ENCODE results near the gene BDKRB1. TPM values are rescaled to one million over a fixed set of nuclear protein-coding genes. Genes with fewer than 3 reads are reported as not detected.

BDKRB1 gene
- polyA plus RNA-seq, 2 of the 4 experiments (the other 2 are of a cell fraction), result 2.8 to 3.5 TPM

DNA sequence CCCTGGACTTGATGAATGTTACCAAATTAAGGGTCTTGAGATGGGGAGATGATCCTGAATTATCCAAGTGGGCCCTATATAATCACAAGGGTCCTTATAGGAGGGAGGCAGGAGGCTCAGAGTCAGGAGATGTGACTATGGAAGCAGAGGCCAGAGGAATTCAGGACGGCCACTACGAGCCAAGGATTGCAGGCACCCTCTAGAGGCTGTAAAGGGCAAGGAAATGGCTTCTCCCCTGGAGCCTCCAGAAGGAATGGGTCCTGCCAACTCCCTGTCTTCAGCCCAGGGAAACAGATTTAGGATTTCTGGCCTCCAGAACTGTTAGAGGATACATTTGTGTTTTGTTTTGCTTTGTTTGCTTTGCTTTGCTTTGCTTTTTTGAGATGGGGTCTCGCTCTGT, 8.8 kb downstream of the BDKRB1 start:
- FAIRE-seq (no peak), DNase-seq (ENCODE audit: low read depth in 1 of 2, low spot score in 1 of 2) (peak in 1 of 2 experiments; percentile 41), ATAC-seq (peak in 1 of 2 experiments; percentile 31; a peak in 1 of 6 replicates)
- ChIA-PET CTCF (interaction anchor here (1.4 to 7.0 kb wide), 2 partner anchors 9 to 164 kb away, joined by 5 to 65 read pairs; no protein-coding TSS in a partner anchor), POLR2A (no interaction called here)
- H3K4me3 ChIP-seq, result no peak overlapping the region
- peak overlapping the region in 1 of 2 experiments; percentile 92; a peak in 3 of 6 replicates for H3K27ac ChIP-seq
- H3K4me1 ChIP-seq, result peaks cover 49% of the 10 kb centered on the region
- peaks cover under 1% of the 10 kb centered on the region; the same call in 1 of the 3 replicates for H3K9me3 ChIP-seq
- H3K4me2 ChIP-seq, result no peak overlapping the region
- WGBS (ENCODE audit: missing lambda C conversion rate), result 47% methylated on average over 3 of the region's 3 CpGs
- TF ChIP-seq SMC3 (IDR thresholded peaks at IDR 0.05), result peak; percentile 41
- TF ChIP-seq, protein P1, sequence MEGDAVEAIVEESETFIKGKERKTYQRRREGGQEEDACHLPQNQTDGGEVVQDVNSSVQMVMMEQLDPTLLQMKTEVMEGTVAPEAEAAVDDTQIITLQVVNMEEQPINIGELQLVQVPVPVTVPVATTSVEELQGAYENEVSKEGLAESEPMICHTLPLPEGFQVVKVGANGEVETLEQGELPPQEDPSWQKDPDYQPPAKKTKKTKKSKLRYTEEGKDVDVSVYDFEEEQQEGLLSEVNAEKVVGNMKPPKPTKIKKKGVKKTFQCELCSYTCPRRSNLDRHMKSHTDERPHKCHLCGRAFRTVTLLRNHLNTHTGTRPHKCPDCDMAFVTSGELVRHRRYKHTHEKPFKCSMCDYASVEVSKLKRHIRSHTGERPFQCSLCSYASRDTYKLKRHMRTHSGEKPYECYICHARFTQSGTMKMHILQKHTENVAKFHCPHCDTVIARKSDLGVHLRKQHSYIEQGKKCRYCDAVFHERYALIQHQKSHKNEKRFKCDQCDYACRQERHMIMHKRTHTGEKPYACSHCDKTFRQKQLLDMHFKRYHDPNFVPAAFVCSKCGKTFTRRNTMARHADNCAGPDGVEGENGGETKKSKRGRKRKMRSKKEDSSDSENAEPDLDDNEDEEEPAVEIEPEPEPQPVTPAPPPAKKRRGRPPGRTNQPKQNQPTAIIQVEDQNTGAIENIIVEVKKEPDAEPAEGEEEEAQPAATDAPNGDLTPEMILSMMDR (IDR thresholded peaks at IDR 0.05), result peak; percentile 37; the same call in 2 of the 3 replicates
- TF ChIP-seq RNF2 (IDR thresholded peaks at IDR 0.05; ENCODE audit: borderline replicate concordance, low read depth), result no peak
- peak; percentile 56 to 65 for TF ChIP-seq RAD21 (conservative IDR thresholded peaks at IDR 0.05 in 1 of 2, IDR thresholded peaks at IDR 0.05 in 1 of 2)

- Histone ChIP-seq H3K4me3 (no peak overlapping the region), H3K9me3 (no peaks in the 10 kb centered on the region), H3K4me2 (no peak overlapping the region), H3K27ac (peak overlapping the region in 1 of 2 experiments; percentile 92; a peak in 4 of 6 replicates), H3K4me1 (peaks cover 50% of the 10 kb centered on the region)
- WGBS (ENCODE audit: missing lambda C conversion rate), result 76% methylated on average over 16 of the region's 16 CpGs
- ChIA-PET CTCF (interaction anchor here (1.1 to 7.0 kb wide), 3 partner anchors 8 to 164 kb away, joined by 3 to 65 read pairs (median 5); no protein-coding TSS in a partner anchor), POLR2A (no interaction called here)
- no peak for ATAC-seq
- DNase-seq (ENCODE audit: low read depth in 1 of 2, low spot score in 1 of 2), result no peak
- no peak for FAIRE-seq
- TF ChIP-seq EHMT2 (IDR thresholded peaks at IDR 0.05; ENCODE audit: low read depth), result no peak
- no peak for TF ChIP-seq HEYL (CRISPR knock-in tag; IDR thresholded peaks at IDR 0.05)
- TF ChIP-seq NFE2L2 (conservative IDR thresholded peaks at IDR 0.05; ENCODE audit: low read length), result no peak
- TF ChIP-seq RNF2 (IDR thresholded peaks at IDR 0.05; ENCODE audit: borderline replicate concordance, low read depth), result no peak
- no peak for TF ChIP-seq MAZ (IDR thresholded peaks at IDR 0.05; ENCODE audit: borderline replicate concordance, low read depth, low read length)
- TF ChIP-seq ESRRA (IDR thresholded peaks at IDR 0.05; ENCODE audit: borderline replicate concordance, low read length), result no peak
- no peak for TF ChIP-seq SMC3 (IDR thresholded peaks at IDR 0.05)
- no peak for TF ChIP-seq RCOR1 (IDR thresholded peaks at IDR 0.05; ENCODE audit: low read depth, low read length)
- no peak for TF ChIP-seq MYC (IDR thresholded peaks at IDR 0.05; ENCODE audit: borderline replicate concordance, low read length)
- no peak for TF ChIP-seq POLR2A (IDR thresholded peaks at IDR 0.05; ENCODE audit: low read length)
- TF ChIP-seq PBX3 (IDR thresholded peaks at IDR 0.05), result no peak
These were observed 9.5 kb downstream of the BDKRB1 start for GRCh38 chr14:96265383-96266095.

GRCh38 chr14:96267336-96267735, 11.3 kb downstream of the BDKRB1 start:
- Histone ChIP-seq H3K4me3 (no peak overlapping the region), H3K9me3 (peaks cover 15% of the 10 kb centered on the region), H3K27ac (peak overlapping the region; percentile 82 to 92), H3K4me2 (peak overlapping the region; percentile 56), H3K4me1 (peaks cover 35% of the 10 kb centered on the region)
- no peak for FAIRE-seq
- no peak for DNase-seq (ENCODE audit: low read depth in 1 of 2, low spot score in 1 of 2)
- 0 out of 2 replicates have a peak, but pooled peaks have one; percentile 16 for TF ChIP-seq MAX (IDR thresholded peaks at IDR 0.05)
- no peak for TF ChIP-seq POLR2AphosphoS2 (conservative IDR thresholded peaks at IDR 0.05; ENCODE audit: low read length)
- no peak for TF ChIP-seq FOXS1 (CRISPR knock-in tag; IDR thresholded peaks at IDR 0.05)
- POLR2A ChIA-PET, result no interaction called here
- CTCF ChIA-PET, result interaction anchor here (1.8 to 3.1 kb wide), 3 partner anchors 10 to 166 kb away, joined by 5 to 12 read pairs (median 7); partner anchors contain the start of gene BDKRB1
- WGBS (ENCODE audit: missing lambda C conversion rate), result 52% methylated on average over 3 of the region's 3 CpGs
- no peak for ATAC-seq
